ENCODE results near the gene CPSF3. TPM values are rescaled to one million over a fixed set of nuclear protein-coding genes. Genes with fewer than 3 reads are reported as not detected.

Gene CPSF3
- total and polyA plus RNA-seq, 2 of the 13 experiments (the other 11 are each of a cell fraction or from before 2014, with no cell fraction given), result 19.8 to 93.0 TPM

DNA sequence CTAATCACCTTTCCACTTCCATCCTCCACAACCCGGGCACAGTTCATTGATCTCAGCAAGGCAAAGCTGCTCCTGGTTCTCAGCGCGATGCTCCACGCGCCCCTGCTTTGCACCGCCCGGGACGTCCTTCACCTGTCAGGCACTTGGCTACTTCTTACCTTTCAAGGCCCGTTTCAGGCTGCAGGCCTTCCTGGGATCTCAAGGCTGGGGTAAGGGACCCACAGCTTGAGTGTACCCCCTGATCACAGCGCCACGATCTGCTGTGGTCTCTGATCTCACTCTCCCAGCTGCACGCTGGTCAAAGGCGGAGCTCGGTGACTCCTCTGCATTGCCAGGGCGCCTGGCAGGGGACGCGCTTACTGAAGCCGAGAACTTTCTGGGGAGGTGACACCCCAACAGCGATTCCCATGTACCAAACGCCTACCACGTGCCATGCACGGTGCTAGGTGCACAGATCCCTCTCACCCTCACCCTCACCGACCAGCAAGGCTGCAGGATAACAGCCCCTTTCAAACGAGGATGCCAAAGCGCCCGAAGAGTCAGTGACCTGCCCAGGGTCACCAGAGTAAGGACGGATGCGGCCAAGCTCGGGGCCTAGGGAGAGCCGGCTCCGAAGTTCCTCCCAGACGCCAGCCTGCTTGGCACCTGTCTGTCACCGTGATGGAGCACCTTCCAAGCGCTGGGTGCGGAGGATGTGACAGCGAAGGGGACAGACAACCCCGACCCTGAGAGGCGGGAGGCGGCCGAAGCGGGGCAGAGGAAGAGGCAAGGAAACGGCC lies 944 bp upstream of the CPSF3 start (continued):
- TF ChIP-seq, protein P1, sequence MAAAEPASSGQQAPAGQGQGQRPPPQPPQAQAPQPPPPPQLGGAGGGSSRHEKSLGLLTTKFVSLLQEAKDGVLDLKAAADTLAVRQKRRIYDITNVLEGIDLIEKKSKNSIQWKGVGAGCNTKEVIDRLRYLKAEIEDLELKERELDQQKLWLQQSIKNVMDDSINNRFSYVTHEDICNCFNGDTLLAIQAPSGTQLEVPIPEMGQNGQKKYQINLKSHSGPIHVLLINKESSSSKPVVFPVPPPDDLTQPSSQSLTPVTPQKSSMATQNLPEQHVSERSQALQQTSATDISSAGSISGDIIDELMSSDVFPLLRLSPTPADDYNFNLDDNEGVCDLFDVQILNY (CRISPR knock-in tag; conservative IDR thresholded peaks at IDR 0.05), result no peak
- peak; percentile 93 for TF ChIP-seq ZNF687 (CRISPR knock-in tag; IDR thresholded peaks at IDR 0.05)
- TF ChIP-seq ARNT2 (CRISPR knock-in tag; IDR thresholded peaks at IDR 0.05; ENCODE audit: low read depth), result peak; percentile 71; the same call in 1 of the 2 replicates
- TF ChIP-seq MXD1 (CRISPR knock-in tag; IDR thresholded peaks at IDR 0.05), result peak; percentile 67; the same call in 1 of the 2 replicates
- no peak for TF ChIP-seq MTF1 (CRISPR knock-in tag; IDR thresholded peaks at IDR 0.05)
- TF ChIP-seq RAD21 (CRISPR knock-in tag; IDR thresholded peaks at IDR 0.05), result no peak
- TF ChIP-seq ZBTB38 (CRISPR knock-in tag; IDR thresholded peaks at IDR 0.05), result peak; percentile 62; the same call in 1 of the 2 replicates
- no peak for TF ChIP-seq HCFC1 (IDR thresholded peaks at IDR 0.05; ENCODE audit: low read depth, low read length)
- TF ChIP-seq ZNF333 (CRISPR knock-in tag; IDR thresholded peaks at IDR 0.05; ENCODE audit: borderline replicate concordance), result no peak
- TF ChIP-seq ZNF850 (CRISPR knock-in tag; conservative IDR thresholded peaks at IDR 0.05), result no peak
- peak; percentile 22; the same call in 1 of the 2 replicates for TF ChIP-seq SIN3A (IDR thresholded peaks at IDR 0.05; ENCODE audit: borderline replicate concordance, low read depth, low read length)
- TF ChIP-seq ZFP36 (IDR thresholded peaks at IDR 0.05; ENCODE audit: borderline replicate concordance, low read depth, low read length, partially characterized antibody), result no peak
- TF ChIP-seq FOXK1 (CRISPR knock-in tag; IDR thresholded peaks at IDR 0.05; ENCODE audit: borderline replicate concordance, low read depth), result no peak
- no peak for TF ChIP-seq ZNF792 (CRISPR knock-in tag; IDR thresholded peaks at IDR 0.05)
- no peak; the same call in none of the 2 replicates for TF ChIP-seq ATF7-NPFF (CRISPR knock-in tag; IDR thresholded peaks at IDR 0.05; ENCODE audit: low read depth)
- TF ChIP-seq TEAD3 (CRISPR knock-in tag; optimal IDR thresholded peaks at IDR 0.05; ENCODE audit: borderline replicate concordance), result no peak
- no peak for TF ChIP-seq PPARG (CRISPR knock-in tag; conservative IDR thresholded peaks at IDR 0.05)
- TF ChIP-seq ZNF770 (CRISPR knock-in tag; IDR thresholded peaks at IDR 0.05), result no peak
- no peak for TF ChIP-seq ZNF570 (CRISPR knock-in tag; IDR thresholded peaks at IDR 0.05; ENCODE audit: borderline replicate concordance)
- no peak; the same call in 1 of the 2 replicates for TF ChIP-seq SAP130 (CRISPR knock-in tag; IDR thresholded peaks at IDR 0.05; ENCODE audit: low read depth)
